IgD-negative memory B cell (primary cell): Measurements from ENCODE around the gene ADAMTS18. TPM values are rescaled to one million over a fixed set of nuclear protein-coding genes. Genes with fewer than 3 reads are reported as not detected.
A peak's percentile ranks its signal among the peaks of the same experiment; 100 is the strongest.

Source experiments
- H3K27ac Mint-ChIP-seq, 3 donors: one replicate each; pipeline ENCODE4 v1.8.0; 2020 to 2022; ENCODE audit warnings: mild to moderate bottlenecking in 3 of 3, mixed read lengths in 3 of 3, moderate library complexity in 1 of 3
- H3K27me3 Mint-ChIP-seq: one replicate; pipeline ENCODE4 v1.8.0; 2021; ENCODE audit warnings: mixed read lengths
- H3K36me3 Mint-ChIP-seq: one replicate; pipeline ENCODE4 v1.8.0; 2020; ENCODE audit warnings: mild to moderate bottlenecking, mixed read lengths
- H3K4me1 Mint-ChIP-seq, 3 donors: one replicate each; pipeline ENCODE4 v1.8.0; 2020 to 2022; ENCODE audit warnings: mixed read lengths in 3 of 3, mild to moderate bottlenecking in 1 of 3
- H3K4me3 Mint-ChIP-seq, 4 donors: one replicate each; pipeline ENCODE4 v1.8.0; 2020 to 2022; ENCODE audit warnings: mild to moderate bottlenecking in 4 of 4, mixed read lengths in 4 of 4, moderate library complexity in 3 of 4
- H3K9me3 Mint-ChIP-seq, 3 donors: one replicate each; pipeline ENCODE4 v1.8.0; 2020 to 2021; ENCODE audit warnings: mixed read lengths in 3 of 3, mild to moderate bottlenecking in 1 of 3
- polyA plus RNA-seq: library from polyadenylated mRNA; unstranded; fragments of 300-500 nt; fragmentation: Illumina TruSeq; gene quantifications from one replicate; pipeline ENCODE4 v1.2.3, GENCODE V29; 2021

The ADAMTS18 gene
- polyA plus RNA-seq, 1 donor from 2014 or later: not detected

DNA sequence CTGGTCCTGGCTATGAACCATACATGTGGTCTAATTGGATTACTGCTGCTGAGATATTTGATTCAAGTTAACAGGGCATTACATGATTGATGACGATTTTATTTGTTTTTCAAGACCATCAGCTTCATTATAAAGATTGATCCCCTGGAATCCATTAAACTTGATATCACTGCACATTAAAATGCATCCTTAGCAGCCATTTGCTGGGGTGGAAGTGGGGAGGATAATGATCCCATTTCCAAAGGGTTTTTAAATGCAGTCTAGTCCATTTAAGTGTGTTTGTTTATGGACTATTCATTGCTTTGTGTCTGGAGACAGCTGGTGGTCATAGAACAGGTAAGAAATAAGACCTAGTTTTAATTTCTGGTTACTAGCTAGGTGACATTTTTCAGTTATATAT lies 40.9 kb downstream of the ADAMTS18 start:
- Mint-ChIP-seq H3K4me1 (no peaks in the 10 kb centered on the region), H3K27me3 (peaks cover 7% of the 10 kb centered on the region), H3K36me3 (no peaks in the 10 kb centered on the region), H3K27ac (no peak overlapping the region), H3K4me3 (no peak overlapping the region), H3K9me3 (peaks cover 0 to 5% (median 0%) of the 10 kb centered on the region in 3 donors)

DNA sequence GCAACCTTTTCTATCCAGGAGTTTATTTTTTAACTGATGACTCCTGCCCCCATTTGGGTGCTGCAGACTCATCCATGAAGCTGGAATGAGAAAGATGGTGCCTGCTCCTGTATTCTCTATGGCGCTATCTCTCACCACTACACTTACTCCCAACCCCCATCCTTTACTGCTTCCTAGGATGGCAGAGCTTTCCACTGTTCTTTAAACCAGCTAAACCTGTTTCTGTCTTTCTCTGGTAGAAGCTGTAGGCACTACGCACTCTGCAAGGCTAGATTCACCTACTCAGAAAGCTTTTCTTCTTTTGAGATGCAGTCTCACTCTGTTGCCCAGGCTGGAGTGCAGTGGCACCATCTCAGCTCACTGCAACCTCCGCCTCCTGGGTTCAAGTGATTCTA lies 47.0 kb downstream of the ADAMTS18 start:
- Mint-ChIP-seq H3K27ac (no peak overlapping the region), H3K36me3 (no peaks in the 10 kb centered on the region), H3K4me3 (no peak overlapping the region), H3K4me1 (no peaks in the 10 kb centered on the region), H3K9me3 (peaks cover 0 to 5% (median 2%) of the 10 kb centered on the region in 3 donors), H3K27me3 (peaks cover 5% of the 10 kb centered on the region)

DNA sequence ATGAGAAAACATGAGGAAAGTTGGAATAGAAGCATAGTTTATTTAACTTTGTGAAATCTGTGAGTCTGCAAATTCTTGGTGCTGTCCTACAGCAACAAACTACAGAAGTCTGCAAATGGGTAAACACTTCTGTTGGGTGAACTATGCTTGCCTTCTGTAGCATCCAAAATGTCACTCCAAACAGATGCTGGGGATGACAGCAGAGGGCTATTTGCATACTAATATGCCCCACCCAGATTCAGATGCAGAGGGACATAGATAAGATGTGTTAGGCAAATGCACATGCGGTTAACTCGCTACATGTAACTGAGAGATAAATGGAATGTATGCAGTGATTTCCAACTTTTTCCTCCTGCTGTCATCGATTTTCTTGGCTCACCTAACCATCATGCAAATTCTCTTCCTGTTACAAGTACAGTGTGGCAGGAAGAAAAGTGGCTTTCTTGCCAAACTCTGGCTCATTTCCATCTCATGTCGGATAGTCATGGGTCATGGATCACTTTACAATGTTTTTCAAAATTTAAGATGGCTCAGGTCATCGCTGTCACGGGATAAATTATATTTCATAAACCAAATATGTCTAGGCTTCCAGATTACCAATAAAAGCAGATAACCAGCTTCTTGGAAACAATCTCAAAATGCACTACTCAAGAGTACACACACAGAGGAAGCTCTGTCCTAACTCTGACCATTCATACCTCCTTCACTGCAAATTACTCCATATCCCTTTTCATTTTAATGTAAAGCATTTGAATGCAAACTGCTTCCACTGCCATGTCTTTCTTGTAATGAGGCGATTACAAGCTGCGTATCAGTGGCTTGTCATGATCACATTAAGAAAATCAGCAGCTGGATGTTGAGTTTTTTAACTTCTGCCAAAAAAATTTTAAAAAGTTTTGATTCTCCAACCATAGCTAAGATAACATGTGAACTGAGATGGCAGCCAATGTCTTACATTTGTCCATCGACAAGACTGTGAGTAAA lies 47.7 kb downstream of the ADAMTS18 start:
- Mint-ChIP-seq H3K27ac (no peak overlapping the region), H3K27me3 (peaks cover under 1% of the 10 kb centered on the region), H3K9me3 (peaks cover 0 to 2% (median 0%) of the 10 kb centered on the region in 3 donors), H3K36me3 (no peaks in the 10 kb centered on the region), H3K4me3 (no peak overlapping the region), H3K4me1 (no peaks in the 10 kb centered on the region)

DNA sequence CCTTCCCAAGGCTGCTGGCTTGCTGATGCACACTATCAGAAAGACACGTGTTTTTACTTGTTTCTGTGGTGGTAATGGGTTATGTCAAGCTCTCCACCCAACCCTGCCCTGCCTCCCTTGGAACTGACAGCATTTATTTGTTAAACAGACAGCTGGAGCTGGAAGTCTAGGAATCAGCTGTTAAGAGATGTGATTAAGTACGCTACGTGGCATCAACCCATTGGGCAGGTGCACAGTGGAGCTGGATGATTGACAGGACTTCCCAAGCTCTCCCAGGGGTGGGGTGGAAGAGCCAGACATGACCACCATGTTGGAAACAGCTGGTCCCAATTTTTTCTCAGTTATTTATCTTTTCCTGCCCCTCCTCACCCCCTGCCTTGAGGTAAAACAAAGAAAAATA lies 49.4 kb downstream of the ADAMTS18 start:
- Mint-ChIP-seq H3K9me3 (peaks cover 0 to 2% (median 0%) of the 10 kb centered on the region in 3 donors), H3K36me3 (peaks cover 2% of the 10 kb centered on the region), H3K4me1 (no peaks in the 10 kb centered on the region), H3K4me3 (no peak overlapping the region), H3K27me3 (no peaks in the 10 kb centered on the region), H3K27ac (no peak overlapping the region)

DNA sequence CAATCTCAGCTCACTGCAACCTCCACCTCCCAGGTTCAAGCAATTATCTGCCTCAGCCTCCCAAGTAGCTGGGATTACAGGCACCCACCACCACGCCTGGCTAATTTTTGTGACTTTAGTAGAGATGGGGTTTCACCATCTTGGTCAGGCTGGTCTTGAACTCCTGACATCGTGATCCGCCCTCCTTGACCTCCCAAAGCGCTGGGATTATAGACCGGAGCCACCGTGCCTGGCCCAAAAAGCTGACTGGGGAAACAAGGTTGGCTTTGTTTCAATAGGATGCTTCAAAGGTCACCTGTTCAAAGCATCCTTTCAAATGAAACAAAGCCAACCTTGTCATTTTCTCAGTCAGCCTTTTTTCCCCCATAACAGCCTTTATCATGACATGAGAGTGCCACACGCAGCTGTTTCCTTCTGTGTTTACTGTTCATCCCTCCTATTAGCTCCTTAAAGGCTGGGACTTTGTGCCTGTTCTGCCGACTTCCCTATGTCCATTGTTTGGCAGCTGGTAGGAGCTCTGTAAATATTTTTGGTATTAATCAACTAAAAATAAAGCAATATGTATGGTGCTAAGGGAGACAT lies 51.1 kb downstream of the ADAMTS18 start:
- H3K27ac Mint-ChIP-seq: no peak overlapping the region
- H3K36me3 Mint-ChIP-seq: peaks cover 2% of the 10 kb centered on the region
- H3K27me3 Mint-ChIP-seq: no peaks in the 10 kb centered on the region
- H3K4me1 Mint-ChIP-seq: peaks cover 0 to 1% (median 0%) of the 10 kb centered on the region in 3 donors
- no peak overlapping the region for H3K4me3 Mint-ChIP-seq
- peaks cover 0 to under 1% (median 0%) of the 10 kb centered on the region in 3 donors for H3K9me3 Mint-ChIP-seq

DNA sequence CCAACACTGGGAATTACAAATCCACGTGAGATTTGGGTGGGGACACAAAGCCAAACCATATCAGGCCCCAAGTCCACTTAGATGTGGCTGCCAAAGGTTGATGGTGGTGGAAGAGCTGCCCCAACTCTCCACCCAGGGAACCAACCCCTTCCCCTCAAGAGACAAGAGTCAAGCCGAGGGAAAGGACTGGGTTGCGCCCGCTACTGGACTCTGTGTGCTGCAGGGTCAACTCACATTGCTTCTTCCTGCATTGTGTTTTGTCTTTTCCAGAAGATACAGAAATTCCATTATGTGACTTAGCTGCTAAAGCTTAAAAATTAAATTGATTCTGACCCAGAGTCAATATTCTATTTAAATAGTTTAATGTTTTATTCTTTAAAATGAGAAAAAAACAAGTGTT lies 58.5 kb downstream of the ADAMTS18 start:
- no peak overlapping the region for H3K4me3 Mint-ChIP-seq
- H3K27me3 Mint-ChIP-seq: peaks cover 1% of the 10 kb centered on the region
- peaks cover 0 to 1% (median 0%) of the 10 kb centered on the region in 3 donors for H3K4me1 Mint-ChIP-seq
- peaks cover 0 to under 1% (median 0%) of the 10 kb centered on the region in 3 donors for H3K9me3 Mint-ChIP-seq
- H3K36me3 Mint-ChIP-seq: no peaks in the 10 kb centered on the region
- H3K27ac Mint-ChIP-seq: no peak overlapping the region

DNA sequence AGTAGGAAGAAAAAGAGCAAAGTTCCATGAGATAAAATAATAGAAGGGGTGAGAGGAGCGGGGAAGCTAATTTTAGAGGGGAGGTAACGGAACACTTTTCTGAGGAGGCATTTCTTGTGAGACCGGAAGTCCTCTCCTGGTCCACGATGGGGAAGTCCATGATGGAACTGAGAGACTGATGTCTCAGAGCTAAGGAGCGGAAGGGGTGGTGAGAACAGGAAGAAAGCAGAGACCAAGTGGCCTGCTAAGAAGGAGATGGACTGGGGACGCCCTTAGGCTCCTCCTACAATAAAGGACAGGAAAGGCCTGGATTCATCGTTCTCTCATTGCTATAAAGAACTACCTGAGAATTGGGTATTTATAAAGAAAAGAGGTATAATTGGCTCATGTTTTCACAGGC lies 59.4 kb downstream of the ADAMTS18 start:
- peaks cover 1% of the 10 kb centered on the region for H3K27me3 Mint-ChIP-seq
- H3K4me1 Mint-ChIP-seq: peaks cover 0 to 1% (median 0%) of the 10 kb centered on the region in 3 donors
- H3K36me3 Mint-ChIP-seq: no peaks in the 10 kb centered on the region
- H3K27ac Mint-ChIP-seq: peak overlapping the region in 1 of 3 donors; percentile 20
- peaks cover 0 to 3% (median 0%) of the 10 kb centered on the region in 3 donors for H3K9me3 Mint-ChIP-seq
- no peak overlapping the region for H3K4me3 Mint-ChIP-seq

DNA sequence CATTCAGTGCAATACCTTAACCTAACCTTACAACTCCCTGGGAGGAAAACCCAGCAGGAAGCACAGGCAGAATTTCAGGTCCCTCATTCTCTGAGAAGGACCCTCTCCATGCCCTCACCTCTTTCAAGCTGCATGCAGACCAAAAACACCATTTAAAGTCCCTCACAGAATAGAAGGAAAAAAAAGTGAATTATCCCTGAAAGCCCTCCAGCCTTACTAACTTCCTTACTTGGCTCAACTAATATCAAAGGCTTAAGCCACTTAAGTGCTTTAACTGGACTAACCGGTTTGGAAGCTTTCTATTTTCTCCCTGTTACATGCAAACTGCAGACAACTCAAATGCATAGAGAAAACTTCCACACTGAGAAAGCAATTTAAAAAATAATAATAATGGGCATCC lies 60.5 kb downstream of the ADAMTS18 start:
- H3K4me1 Mint-ChIP-seq: peaks cover 0 to 1% (median 0%) of the 10 kb centered on the region in 3 donors
- H3K27me3 Mint-ChIP-seq: peaks cover 7% of the 10 kb centered on the region
- peaks cover 0 to 3% (median 0%) of the 10 kb centered on the region in 3 donors for H3K9me3 Mint-ChIP-seq
- H3K36me3 Mint-ChIP-seq: no peaks in the 10 kb centered on the region
- no peak overlapping the region for H3K4me3 Mint-ChIP-seq
- no peak overlapping the region for H3K27ac Mint-ChIP-seq

DNA sequence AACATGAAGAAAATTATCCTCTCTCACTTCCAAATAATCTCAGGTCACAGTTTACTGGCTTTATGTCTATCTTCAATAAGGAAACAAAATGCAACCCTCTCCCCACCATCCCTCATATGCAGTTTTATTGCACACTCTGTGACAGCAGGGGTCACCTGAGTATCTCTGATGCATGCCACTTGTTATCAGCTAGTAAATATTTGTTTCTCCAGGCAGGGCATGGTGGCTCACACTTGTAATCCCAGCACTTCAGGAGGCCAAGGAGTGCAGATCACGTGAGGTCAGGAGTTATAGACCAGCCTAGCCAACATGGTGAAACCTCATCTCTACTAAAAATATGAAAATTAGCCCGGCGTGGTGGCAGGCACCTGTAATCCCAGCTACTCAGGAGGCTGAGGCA lies 61.1 kb downstream of the ADAMTS18 start:
- H3K4me3 Mint-ChIP-seq: no peak overlapping the region
- peaks cover 0 to 3% (median 0%) of the 10 kb centered on the region in 3 donors for H3K9me3 Mint-ChIP-seq
- H3K4me1 Mint-ChIP-seq: no peaks in the 10 kb centered on the region
- no peaks in the 10 kb centered on the region for H3K36me3 Mint-ChIP-seq
- H3K27ac Mint-ChIP-seq: no peak overlapping the region
- peaks cover 7% of the 10 kb centered on the region for H3K27me3 Mint-ChIP-seq

DNA sequence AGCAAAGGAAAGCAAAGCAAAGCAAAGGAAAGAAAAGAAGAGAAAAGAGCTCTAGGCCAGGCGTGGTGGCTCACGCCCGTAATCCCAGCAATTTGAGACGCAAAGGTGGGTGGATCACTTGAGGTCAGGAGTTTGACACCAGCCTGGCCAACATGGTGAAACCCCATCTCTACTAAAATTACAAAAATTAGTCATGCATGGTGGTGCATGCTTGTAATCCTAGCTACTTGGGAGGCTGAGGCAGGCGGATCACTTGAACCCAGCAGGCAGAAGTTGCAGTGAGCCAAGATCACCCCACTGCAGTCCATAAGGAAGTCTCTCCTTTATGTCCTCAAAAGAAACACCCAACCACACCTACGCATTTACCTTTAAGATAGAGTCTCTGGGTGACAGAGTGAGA lies 70.1 kb downstream of the ADAMTS18 start:
- H3K4me3 Mint-ChIP-seq: no peak overlapping the region
- H3K36me3 Mint-ChIP-seq: no peaks in the 10 kb centered on the region

DNA sequence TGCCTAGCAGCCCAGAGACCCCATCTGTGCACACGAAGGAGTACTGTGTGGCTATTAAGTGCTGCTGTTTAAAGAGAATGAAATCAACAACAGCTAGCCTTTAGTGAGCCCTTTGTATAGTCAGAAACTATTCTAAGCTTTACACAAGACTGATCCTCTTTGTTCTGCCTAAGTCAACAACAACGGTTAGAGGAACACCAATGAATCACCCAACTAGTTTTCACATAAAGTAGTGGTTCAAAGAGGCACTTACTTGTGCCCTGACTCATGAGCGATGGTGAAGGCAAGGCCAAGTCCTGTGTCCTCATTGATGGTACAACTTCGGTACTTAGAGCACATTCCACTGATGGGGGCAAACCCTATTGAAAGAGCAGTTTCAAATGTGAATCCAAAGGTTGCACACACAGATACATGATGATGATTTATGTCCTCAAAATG lies 75.8 kb downstream of the ADAMTS18 start:
- H3K27ac Mint-ChIP-seq: no peak overlapping the region
- no peak overlapping the region for H3K4me3 Mint-ChIP-seq
- no peaks in the 10 kb centered on the region for H3K36me3 Mint-ChIP-seq
- H3K4me1 Mint-ChIP-seq: no peaks in the 10 kb centered on the region
- H3K27me3 Mint-ChIP-seq: no peaks in the 10 kb centered on the region
- H3K9me3 Mint-ChIP-seq: no peaks in the 10 kb centered on the region

More for the DNA sequence above, 70.1 kb downstream of the ADAMTS18 start:
- no peaks in the 10 kb centered on the region for H3K4me1 Mint-ChIP-seq
- peaks cover 2% of the 10 kb centered on the region for H3K27me3 Mint-ChIP-seq
- H3K9me3 Mint-ChIP-seq: peaks cover 0 to 1% (median 0%) of the 10 kb centered on the region in 3 donors
- no peak overlapping the region for H3K27ac Mint-ChIP-seq

DNA sequence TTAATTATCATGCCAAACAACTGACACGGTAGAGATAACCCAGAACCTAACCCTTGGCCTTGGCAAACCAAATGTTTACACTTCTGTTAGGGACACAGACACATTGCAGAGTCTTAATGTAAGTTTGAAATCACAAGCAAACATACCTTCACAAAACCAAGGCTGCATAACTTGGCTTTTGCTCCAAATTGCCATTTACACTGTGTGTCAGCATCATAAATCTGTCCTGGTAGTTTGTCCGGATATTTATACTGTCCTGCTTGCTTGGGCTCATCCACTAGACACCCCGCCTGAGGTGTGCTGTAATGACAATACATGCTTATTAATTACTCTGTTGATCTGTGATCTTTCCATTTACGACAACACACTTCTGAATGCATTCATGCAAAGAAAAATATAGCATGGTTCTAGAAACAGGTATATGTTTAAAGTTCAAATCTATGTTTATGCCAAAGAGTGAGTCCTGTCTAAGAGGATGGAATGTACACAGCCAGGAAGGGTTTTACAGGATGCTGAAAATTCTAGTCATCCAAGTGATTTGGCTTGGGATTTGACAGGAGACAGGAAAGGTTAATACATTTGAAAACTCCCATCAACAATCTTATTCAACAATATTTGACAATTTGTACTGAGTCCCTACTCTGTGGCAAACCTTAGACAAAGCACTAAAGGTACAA lies 81.1 kb downstream of the ADAMTS18 start:
- Mint-ChIP-seq H3K4me3 (no peak overlapping the region), H3K27me3 (no peaks in the 10 kb centered on the region), H3K27ac (no peak overlapping the region), H3K9me3 (no peaks in the 10 kb centered on the region), H3K4me1 (no peaks in the 10 kb centered on the region), H3K36me3 (no peaks in the 10 kb centered on the region)

DNA sequence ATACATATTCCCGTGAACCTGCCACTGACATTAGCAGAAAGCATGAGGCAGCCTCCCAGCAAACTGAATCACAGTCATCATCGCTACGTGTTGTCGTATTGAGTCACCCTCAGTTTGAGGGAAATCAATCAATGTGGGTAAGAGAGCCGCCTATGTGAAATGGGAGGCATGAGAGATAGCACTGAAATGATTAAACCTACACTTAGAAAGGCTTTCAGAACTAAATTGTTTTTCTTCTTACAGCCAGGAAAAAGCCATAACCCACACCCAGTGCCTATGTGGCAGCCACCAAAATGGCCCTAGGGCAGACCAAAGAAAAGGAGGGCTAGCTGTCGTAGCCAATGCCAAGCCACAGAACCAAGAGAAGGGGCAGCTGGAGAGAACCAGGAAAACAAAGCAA lies 90.5 kb downstream of the ADAMTS18 start:
- Mint-ChIP-seq H3K27me3 (peaks cover 3% of the 10 kb centered on the region), H3K9me3 (peaks cover 0 to 3% (median 0%) of the 10 kb centered on the region in 3 donors), H3K4me1 (no peaks in the 10 kb centered on the region), H3K36me3 (no peaks in the 10 kb centered on the region), H3K27ac (peak overlapping the region in 1 of 3 donors; percentile 22), H3K4me3 (no peak overlapping the region)

DNA sequence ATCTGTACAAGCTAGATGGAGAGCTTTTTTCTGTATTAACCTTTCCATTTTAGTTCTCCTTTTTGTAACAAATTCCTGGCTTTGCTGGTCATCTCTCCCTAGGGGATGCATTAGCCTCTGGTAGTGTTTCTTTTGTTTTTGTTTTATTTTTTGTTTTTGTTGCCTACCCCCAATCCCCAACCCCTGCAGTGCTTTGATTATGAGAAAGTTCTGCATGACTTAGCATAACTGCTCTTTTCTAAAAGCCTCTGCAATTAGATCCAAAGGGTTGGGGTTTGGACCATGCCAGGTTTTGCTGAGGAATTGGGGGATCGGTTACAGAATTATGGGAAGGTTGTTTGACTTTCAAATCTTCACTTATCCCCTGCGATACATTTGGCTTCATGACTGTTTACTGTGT lies 98.2 kb downstream of the ADAMTS18 start:
- no peak overlapping the region for H3K27ac Mint-ChIP-seq
- H3K9me3 Mint-ChIP-seq: no peaks in the 10 kb centered on the region
- no peaks in the 10 kb centered on the region for H3K27me3 Mint-ChIP-seq
- no peak overlapping the region for H3K4me3 Mint-ChIP-seq
- no peaks in the 10 kb centered on the region for H3K36me3 Mint-ChIP-seq
- no peaks in the 10 kb centered on the region for H3K4me1 Mint-ChIP-seq

DNA sequence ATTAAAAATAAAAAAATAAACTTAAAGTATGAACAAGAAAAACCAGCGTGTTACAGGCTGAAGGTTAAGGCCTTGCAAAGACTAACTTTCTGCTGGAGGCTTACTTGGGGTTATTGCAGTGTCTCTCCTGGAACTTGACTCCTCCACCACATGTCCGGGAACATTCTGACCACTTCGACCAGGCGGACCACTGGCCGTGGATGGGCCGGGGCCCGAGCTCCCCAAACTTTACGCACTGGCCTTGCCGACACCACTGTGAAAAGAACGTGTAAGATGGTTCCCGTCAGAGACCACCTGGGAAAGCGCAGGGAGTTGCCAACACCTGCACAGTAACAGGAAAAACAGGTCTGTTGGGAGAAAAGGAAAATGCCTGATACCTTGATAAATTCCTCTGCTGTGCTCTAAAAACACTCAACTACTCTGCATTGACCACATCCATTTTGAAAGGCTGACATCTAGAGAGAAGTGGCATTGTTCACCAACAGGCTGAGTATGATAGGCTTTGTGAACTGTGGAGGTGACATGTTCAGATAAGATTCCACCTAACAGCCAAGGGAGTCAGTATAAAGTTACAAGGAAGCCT lies 99.1 kb downstream of the ADAMTS18 start:
- no peaks in the 10 kb centered on the region for H3K9me3 Mint-ChIP-seq
- no peaks in the 10 kb centered on the region for H3K36me3 Mint-ChIP-seq
- no peaks in the 10 kb centered on the region for H3K4me1 Mint-ChIP-seq
- no peak overlapping the region for H3K4me3 Mint-ChIP-seq
- no peaks in the 10 kb centered on the region for H3K27me3 Mint-ChIP-seq
- H3K27ac Mint-ChIP-seq: no peak overlapping the region
